NCI-H748 (cell line): ENCODE measurements around the gene C1QTNF12.

Experiments
- DNase-seq: peaks from one replicate; lab custom pipeline; 2025; ENCODE audit not compliant: unreplicated experiment; lab: John Stamatoyannopoulos, UW

C1QTNF12 gene

GRCh38 chr1:1229770-1230169, 16.8 kb downstream of the C1QTNF12 start:
- no peak for DNase-seq

- DNase-seq: no peak
Observed at GRCh38 chr1:1228596-1229321, 17.8 kb downstream of the C1QTNF12 start.

GRCh38 chr1:1228187-1228586, 18.3 kb downstream of the C1QTNF12 start:
- no peak for DNase-seq

- DNase-seq: no peak
Observed at GRCh38 chr1:1227386-1227785, 19.1 kb downstream of the C1QTNF12 start.

- DNase-seq: no peak
Observed at GRCh38 chr1:1226566-1227362, 19.8 kb downstream of the C1QTNF12 start.

- DNase-seq: no peak
Observed at GRCh38 chr1:1225913-1226312, 20.6 kb downstream of the C1QTNF12 start.

- no peak for DNase-seq
Observed at GRCh38 chr1:1225238-1225845, 21.2 kb downstream of the C1QTNF12 start.

- DNase-seq: no peak
Observed at GRCh38 chr1:1223891-1224290, 22.6 kb downstream of the C1QTNF12 start.

- DNase-seq: no peak
Observed at GRCh38 chr1:1223321-1223720, 23.2 kb downstream of the C1QTNF12 start.

GRCh38 chr1:1222575-1223225, 23.8 kb downstream of the C1QTNF12 start:
- DNase-seq: no peak

GRCh38 chr1:1221887-1222574, 24.5 kb downstream of the C1QTNF12 start:
- DNase-seq: no peak

- no peak for DNase-seq
Observed at GRCh38 chr1:1220197-1220596, 26.3 kb downstream of the C1QTNF12 start.

- no peak for DNase-seq
Observed at GRCh38 chr1:1219341-1219740, 27.2 kb downstream of the C1QTNF12 start.

GRCh38 chr1:1218524-1219200, 27.9 kb downstream of the C1QTNF12 start:
- no peak for DNase-seq

GRCh38 chr1:1217621-1218523, 28.6 kb downstream of the C1QTNF12 start:
- no peak for DNase-seq

- no peak for DNase-seq
Observed at GRCh38 chr1:1216770-1217620, 29.5 kb downstream of the C1QTNF12 start.

- no peak for DNase-seq
Observed at GRCh38 chr1:1215881-1216605, 30.5 kb downstream of the C1QTNF12 start.
